Right forelimb (tissue), 1 donor: ENCODE measurements around the gene ABCA4.
A peak's percentile ranks its signal among the peaks of the same experiment; 100 is the strongest.

ENCODE experiments used
- DNase-seq: peaks from one replicate; pipeline ENCODE4 v3.0.0-alpha.2; 2018

The ABCA4 gene

DNA sequence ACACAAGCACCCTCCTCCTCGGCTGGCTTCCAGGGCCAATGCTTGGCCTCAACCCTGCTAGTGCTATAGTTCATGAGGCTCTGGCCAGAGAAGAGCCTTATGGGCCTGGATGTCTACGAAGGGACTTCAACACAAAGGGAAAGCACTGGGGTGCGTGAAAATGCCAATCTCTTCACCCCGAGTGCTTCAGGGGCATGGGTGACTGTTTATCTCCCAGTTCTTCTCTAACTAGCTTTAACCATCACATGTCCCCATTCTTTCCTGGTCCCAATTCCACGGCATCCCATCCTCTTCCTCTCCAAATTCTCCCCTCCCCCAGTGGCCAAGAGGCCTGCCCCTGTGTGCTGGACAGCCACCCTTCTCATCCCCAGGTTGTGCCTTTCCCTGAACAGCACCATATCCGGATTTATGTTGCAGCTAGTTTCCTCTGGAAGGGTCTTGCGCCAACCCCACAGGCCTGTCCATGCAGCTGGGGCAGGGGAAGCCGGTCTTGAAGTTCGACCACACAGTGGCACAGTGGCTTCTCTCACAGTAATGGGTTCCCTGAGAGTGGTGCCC is 16.7 kb downstream of the ABCA4 start:
- DNase-seq = no peak

DNA sequence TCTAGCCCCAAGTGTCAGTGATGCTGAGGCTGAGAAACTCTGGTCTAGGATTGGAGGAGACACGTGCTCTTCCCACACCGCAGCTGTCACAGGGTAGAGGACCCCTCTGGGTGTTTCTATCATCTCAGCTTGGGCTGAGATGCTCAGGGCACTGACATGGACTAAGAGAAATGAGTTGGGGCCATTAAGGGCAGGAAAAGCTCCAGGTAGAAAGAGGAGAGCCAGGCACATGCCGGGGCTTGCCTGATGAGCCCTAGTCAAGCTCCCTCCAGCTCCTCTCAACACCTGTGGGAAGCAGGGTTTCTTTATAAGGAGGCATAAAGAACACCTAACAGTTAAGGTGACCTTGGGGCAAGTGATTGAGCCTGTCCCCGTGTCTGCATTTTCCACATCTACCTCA is 17.3 kb downstream of the ABCA4 start:
- no peak for DNase-seq

DNA sequence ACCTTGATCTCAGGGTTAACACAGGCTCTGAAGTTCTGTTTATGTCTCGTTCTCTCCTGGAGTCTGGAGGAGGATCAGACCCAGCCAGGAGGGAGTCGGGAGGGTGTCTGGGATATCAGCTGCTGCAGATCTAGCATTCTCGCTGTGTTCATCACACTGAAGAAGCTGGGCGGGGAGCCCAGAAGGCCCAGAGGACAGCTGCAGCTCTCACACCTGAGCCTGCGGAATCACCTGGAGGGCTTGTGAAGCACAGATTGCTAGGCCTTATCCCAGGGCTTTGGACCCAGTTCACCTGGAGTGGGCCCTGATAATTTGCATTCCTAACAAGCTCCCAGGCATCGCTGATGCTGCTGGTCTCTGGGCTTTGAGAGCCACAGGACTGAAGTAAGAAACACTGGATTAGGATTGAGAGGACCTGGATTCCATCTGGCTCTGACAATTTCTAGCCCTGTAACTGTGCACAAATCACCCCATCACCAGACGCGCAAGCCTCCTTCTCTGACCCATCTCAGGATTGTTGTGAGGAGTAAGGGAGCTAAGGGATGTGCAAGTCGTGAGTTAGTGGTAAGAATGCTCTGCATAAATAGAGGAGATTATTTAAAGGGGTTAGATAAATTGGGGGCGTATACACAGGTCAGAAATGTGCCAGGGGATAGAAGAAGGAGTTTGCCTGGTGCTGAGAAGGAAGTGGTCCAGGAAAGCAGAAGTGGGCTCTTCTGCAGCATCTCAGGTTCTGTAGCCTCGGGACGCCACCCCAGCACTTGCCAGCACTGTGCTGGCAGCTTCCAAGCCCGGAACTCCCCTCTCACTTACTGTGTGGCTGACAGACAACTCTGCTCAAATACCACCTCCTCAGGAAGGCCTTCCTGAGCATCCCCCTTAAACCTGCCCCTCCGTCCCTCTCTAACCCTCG is 19.1 kb downstream of the ABCA4 start:
- no peak for DNase-seq

DNA sequence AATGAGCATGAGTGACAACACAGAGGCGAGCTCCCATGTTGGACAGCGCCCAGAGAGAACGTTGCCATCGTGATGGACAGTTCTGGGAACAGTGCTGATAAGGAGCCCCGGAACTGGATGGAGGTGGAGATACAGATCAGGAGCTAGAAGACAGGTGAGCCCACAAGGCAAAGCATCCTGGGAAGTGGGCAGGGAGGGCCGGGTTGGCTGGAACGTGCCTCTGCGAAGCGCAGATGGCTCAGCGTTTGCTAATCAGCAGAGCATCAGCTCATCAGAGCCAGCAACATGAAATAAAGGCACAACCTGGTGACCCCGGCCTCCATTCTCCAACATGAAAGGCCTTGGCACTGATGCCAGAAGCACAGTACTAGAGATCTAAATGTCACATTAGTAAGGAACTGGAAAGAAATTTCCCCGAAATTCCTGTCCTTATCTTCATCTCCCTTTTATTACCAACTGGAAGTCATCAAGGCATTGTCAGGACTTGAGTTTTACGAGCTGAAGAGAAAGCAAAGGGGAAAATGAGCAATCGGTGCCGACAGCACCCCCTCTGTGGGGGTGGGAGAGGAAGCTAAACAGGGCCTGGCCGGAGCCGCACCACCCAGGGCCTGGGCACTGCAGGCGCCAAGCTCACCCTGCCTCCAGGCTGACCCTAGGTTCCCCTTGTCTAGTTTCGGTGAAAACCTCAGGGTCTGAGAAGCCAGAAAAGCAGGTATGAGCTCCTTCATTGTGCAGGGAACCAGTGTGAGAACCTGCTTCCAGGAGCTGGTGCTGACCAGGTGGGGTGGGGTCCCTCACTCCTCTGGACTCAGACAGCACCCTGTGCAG is 19.9 kb downstream of the ABCA4 start:
- no peak for DNase-seq

DNA sequence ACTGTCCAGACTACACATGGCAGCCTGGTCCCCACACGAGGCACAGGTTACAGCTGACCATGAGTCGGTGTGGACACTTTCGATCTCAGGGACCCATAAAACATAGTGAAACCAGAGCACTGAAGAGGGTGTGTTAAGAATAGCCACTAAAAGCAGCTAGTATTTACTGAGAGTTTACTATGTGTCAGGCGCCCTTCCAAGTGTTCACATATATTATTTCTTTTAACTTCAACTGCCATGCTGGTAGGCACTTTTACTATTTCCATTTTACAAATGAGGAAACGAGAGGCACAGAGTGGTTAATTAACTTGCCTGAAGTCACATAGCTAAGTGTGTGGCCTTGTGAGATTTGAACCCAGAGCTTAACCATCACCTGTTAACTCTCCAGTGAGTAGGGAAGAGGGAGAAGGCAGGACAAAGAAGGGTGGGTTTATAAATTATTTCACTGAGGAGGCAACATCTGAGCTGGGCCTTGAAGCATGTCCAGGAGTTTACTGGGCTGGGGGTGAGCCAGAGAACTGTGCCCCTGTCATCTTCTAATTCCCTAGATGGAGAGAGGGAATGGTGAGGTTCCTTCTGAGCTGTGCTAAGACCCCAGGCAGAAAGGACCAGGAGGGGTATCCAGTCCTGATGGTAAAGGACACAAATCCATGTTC is 20.7 kb downstream of the ABCA4 start:
- no peak for DNase-seq

DNA sequence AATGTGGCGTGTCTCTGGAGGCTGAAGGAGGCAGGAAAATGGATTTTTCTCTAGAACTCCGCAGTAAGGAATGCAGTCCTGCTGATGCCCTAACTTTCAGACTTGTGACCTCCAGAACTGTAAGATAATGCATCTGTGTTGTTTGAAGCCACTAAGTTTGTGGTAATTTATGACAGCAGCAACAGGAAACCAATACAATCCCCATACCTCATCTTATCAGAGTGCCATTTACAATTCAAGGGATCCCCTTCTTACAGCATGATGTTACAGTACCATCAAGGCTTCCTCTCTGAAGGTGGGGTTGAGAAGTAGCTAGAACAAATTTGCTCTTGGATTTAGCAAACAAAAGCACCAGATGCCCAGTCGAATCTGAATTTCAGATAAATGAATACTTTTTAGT is 21.6 kb downstream of the ABCA4 start:
- no peak for DNase-seq

DNA sequence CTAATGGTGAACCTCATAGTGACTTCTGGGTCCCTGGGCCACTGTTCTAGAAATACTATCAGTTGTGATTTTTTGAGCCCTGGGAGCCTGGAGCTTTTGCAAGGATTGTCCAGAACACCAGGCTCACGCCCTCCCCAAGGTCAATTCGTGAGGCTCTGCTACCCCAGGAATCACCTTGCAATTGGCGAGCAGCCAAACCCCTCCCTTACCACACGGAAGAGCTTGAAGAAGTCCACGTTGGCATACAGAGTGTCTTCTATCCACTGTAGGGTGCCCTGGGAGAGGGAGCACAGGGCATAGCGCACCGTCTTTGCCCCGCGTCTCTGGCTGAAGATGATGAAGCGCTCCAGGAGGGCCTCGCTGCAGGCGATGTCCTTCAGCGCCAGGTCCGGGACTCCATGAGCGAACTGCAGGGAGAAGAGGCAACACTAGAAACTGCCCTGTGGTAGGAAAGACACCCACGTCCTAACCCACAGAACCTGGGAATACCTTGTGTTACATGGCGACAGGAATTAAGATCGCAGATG is 22.3 kb downstream of the ABCA4 start:
- DNase-seq = no peak

DNA sequence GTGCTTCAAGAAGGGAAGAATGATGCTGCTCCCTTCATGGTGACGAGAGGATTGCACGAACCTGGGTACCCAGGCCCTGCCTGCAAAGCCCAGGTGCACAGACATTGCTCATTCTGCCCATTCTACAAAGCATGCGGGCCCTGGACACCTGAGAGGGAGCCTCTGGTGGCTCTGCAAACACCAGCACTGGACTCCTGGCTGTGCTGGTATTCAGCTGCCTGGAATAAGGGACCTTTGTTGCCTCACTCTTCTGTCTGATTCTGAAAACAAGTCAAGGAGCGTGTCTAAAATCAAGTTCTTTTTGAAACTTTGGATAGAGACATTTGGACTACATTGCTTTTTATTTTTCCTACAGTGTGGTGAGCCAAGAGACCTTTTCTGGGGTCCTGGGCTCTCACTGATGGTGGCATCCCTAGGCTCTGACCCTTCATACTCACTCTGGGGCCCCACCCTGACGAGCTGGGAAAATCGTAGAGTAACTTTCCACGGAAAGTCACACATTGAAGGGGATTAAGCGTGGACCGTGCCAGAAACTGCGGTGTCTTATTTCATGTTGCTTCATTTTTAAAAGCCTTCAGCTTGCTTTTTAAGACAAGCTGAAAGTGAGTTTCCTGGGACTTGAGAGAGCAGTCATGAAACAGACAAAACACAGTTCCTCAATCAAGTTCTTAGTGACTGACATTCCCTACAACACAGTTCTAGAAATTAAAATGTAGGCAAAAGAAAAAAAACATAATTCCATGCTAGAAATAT is 24.0 kb downstream of the ABCA4 start:
- peak; percentile 63 for DNase-seq

DNA sequence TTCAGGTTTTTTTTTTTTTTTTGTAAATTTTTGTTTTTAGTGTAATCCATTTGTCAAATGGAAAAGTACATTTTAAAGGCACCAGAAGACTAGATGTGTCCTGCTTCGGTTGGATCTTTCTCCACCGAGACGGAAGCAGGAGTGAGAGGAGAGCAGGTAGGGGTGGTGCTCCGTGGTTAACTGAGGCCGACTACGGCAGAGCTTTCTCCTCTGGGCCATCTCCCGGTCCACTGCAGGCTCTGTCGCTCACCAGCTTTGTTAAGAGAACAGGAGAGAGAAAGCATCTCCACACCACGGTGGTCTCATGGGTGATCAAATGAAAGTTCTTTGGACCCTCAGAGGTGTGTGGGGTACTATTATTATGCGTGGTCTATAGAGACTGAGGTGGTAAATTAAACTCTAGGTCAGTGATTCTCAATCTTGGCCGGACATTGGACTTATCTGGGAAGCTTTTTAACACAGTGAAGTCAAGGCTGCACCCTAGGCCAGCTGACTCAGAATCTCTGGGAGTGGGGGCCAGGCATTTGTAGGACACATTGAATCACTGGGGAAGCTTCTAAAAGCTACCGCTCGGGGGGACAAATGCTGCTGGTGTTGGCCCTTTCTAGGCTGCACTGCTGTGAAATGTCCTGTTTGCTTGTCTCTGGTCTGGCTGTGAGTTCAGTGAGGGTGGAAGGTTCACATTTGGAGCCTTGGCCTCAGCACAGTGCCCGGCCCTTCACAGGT is 25.0 kb downstream of the ABCA4 start:
- DNase-seq = no peak

DNA sequence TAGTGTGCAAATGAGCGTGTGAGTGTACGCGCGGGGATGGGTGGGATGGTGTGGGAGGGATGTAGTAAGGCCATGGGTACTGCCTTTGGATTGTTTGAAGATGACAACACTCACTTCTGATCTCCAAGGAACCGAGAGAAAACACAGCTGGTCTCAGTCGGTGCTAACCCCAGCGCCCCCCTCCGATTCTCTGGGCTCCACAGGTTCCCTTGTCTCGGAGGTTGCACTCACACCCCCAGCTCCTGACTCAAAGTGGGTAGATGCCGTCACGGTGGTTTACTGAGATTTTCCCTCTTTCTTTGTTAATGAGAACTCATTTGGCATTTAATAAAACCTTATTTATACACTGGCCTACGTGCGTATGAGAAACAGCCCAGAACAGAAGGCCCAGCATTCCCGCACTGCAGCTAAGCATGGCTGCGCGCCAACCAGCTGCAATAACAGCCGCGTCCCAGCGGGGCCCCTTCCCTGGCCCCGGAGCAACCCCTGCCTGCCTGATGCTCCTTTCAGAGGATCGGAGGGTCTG is 25.8 kb downstream of the ABCA4 start:
- peak; percentile 92 for DNase-seq

DNA sequence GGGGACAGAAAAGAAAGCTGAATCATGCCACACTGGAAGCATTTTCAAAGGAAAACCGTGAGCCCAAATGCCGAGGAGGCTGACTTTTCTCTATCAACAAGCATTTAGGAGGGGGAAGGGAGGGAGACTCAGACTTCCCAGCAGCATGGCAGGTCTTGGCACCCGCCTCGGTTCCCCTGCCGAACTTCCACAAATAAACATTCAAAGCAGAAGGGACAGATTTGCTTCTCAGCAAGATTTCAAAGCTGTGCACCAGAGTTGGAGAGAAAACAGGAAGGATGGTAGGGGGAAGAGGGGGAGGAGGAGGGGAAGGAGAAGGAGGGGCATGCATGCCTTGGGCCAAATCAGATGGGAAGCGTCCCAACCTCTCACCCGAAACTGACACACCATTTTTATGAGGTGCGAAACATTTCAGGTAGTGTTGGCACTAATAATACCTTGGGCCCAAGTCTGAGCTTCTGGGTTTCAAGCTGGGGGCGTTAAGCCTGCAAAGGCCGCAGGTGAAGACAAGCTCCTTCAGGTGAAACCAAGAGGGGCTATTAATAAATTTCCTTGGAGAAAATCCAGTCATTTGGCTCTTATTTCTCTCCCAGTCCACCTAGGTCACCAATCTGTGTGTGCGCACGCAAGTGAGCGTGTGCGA is 26.4 kb downstream of the ABCA4 start:
- peak; percentile 76 for DNase-seq

DNA sequence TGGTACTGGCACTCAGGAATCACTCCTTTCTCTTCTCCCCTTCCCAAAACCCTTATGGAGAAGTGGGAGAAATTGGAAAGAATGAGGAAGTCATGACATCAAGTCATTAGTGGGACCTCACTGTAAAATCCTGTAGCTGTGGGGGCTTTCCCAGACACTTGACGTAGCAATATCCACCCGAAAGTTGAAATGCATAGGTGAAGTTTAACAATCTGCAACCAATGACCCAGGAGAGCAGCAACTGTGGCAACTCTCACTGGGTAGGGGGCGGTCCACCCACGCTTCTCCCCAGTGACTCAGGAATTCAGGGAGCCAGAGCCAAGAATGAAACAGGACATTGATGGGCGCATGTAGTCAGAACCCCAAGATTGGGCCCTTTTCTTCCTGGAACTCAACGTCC is 27.0 kb downstream of the ABCA4 start:
- DNase-seq = no peak

DNA sequence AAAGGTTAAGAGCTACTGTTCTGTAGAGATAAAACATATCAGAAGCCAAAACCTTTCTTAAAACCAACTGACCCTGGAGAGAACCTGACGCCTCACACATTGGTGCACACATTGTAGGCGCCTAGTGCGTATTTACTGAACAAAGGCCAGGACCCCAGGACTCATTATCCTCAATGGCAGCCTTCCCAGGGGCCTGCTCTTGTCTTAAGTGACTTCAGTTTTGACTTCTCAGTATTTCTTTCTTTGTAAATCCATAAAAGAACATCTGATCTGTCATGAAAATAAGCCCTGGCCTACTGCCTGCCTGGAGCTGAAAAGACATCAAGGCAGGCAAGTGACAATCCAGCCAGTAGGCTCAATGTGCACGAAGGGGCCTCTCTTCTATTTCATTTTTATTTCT is 27.6 kb downstream of the ABCA4 start:
- DNase-seq = no peak

DNA sequence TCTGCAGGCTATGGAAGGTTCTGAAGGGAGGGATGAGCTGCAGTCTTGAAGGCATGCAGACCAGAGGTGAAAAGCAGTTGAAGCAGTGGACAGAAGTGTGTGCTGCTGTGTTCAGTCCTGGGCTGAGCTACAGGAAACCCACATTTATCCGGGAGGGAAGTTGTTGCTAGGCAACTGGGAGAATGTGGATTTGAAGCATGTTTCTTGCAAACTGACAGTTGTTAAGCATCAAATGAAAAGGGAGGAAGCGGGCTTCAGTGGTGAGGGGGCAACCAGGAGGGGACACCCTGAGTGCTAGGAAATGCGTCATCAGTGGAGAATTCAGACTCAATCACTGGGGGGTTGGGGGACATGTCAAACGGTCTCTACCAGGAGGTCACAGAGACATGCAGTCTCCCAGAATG is 28.7 kb downstream of the ABCA4 start:
- DNase-seq = no peak

DNA sequence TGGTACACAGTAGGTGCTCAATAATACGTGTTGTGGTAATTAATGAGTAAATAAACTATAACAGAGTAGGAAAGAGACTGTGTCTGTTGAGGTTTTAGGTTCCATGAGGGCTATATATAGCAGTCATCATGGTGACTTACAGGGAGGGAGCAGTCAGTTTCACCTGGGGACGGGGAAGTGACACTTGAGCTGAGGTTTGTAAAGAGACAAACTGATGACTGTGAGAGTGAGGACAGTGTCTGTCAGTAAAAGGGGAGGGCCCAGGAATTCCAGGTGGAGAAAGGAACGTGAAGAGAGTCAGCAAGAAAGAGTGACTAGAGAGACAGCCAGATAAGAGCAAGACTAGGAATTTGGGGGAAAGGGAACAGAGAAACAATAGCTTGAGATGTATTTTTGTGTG is 30.2 kb downstream of the ABCA4 start:
- no peak for DNase-seq

DNA sequence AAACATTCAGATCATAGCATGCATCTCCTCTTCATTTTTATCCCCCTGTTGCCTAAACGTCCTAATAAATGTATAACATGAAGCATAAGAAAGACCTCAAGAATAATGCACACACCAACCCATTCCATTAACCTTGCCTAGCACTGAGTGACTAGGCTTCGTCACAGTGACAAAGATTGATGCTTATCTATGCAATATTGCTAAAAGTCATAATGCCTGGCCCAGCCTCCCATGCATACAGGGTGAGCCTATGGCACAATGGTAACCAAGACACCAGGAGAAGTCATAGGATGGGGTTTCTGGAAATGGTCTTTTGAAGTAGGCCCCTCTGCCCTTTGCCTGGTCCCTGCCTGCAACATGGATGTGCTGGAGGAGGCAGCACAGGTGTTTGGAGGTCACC is 33.8 kb downstream of the ABCA4 start:
- DNase-seq = no peak

DNA sequence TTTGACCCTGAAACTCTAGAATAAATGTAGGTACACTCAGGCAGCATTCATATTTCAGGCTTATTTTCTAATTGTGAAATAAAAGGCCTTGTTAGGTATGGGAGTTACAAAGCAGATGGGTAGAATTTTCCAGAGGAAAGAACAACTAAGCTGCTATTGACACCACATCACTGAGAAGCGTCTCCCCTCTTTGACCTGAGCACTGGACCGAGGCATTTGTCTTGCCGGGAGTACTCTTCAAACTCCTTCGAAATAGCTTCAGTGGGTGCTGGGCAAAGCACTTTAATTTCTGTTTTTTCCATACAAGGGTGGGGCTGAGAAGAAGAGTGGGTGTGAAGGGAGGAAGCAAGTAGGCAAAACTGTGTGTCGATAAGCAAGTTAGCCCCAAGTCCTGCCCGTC is 36.4 kb downstream of the ABCA4 start:
- no peak for DNase-seq

DNA sequence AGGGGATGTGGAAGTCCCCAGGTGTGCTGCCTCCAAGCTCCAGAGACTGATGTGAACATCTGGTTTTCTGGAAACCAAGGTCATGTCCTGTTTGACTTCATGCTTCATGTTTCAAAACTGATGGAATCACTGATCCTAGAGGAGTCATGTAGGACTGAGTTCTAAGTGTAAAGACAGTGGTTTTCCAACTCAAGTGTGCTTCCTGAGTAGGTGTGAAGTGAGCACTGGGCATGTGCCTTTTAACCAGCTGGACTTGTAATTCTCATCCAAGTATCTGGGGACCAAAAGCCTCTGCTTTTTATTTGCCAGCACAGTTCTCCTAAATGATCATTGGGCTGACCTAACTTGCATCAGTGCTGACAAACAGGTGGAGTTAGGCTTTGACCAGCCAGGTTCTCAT is 36.9 kb downstream of the ABCA4 start:
- no peak for DNase-seq

DNA sequence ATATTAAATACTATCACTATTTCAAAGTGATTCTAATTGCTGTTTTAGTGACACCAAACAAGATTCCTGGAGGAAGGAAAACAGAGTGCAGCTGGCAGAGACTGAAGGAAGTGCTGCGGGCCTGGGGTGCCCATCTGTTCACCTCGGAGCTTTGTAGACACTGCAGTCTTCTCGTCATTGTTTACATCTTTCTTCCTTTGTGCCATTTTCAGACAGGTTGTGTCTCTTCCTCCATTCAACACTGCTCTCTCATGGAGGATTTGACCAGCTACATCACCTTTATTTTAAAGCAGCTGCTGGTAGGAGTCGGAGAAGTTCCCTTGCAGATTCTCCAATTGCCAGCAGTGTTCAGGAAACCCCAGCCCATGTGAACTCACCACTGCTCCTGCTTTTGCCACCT is 37.3 kb downstream of the ABCA4 start:
- no peak for DNase-seq

DNA sequence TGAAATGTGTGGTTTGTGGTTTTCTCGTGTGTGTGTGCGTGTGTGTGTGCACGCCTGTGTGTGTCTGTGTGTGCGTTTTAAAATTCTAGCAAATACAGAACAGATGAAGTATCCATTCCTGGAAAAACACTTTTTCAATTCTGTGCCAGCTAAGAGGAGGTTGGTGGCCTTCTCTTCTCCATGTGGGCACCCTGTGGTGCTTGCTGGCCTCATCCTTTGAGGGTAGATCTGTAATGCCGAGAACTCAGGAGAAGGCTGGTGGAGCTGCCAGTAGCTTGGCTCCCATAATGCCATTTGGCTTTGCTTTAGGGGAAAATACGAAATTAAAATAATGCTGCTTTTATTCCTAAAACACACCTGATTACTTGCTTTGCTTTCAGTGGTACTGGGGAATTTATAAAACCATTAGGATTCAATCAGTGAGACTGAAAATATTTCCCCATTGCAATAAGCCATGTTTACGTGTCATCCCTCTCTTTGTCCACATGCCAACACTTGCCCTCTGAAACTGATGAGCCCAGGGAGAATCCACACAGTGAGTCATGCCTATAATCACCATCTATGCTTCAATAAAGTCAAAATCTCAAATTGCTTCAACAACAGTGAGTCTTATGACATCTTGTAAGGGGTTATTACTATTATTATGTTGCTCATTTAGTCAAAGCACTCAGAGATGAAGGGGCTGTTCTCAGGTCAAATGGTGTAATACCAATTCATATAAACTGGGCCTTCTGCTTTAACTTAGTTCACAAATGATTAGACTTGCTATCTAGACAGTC is 39.2 kb downstream of the ABCA4 start:
- no peak for DNase-seq
